ENCODE measurements around the gene NINJ2.
A peak's percentile ranks its signal among the peaks of the same experiment; 100 is the strongest.
"Not testable (repeated sequence)": the region's sequence is repeated elsewhere in the genome, so short reads cannot be mapped to it uniquely, and the experiment has no call there.

Gene NINJ2

GRCh38 chr12:581746-582145 lies 81.5 kb downstream of the NINJ2 start:
- DNase-seq: no peak

- no peak for DNase-seq
Observed at GRCh38 chr12:581321-581720, 81.9 kb downstream of the NINJ2 start.

GRCh38 chr12:580813-581212 lies 82.4 kb downstream of the NINJ2 start:
- DNase-seq: no peak

DNA sequence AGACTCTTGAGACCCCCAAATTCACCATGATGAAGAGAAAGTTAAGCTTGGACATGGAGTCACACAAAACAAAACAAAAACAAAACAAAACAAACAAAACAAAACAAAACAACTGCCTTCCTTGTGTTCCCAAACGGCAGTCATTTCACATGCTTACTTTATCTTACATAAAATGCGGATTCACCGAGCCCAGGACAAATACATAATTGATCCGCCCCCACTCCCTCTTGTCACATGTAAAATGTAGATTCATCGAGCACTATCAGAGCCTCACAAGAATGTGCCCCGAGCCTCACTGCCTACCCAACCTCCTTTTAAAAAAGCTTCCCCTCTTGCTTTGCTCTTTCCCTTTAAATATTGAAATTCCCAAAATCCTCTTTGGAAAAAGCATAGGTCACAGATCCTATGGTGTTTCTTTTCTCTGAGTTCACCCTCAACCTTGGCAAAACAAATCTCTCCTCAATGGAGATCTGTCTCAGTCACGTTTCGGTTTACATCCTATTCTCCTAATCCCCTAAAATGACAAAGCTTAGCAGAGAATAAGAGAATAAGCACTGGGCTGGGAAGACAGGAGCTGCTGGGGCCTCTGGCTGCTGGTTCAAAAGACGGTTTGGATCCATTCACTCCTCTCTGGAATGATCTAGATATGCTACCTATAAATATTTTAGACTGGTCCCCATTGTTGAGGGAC lies 83.7 kb downstream of the NINJ2 start:
- DNase-seq: no peak

GRCh38 chr12:578748-579419 lies 84.4 kb downstream of the NINJ2 start:
- DNase-seq: no peak

- DNase-seq: not testable (repeated sequence)
Observed at GRCh38 chr12:577994-578747, 85.1 kb downstream of the NINJ2 start.

DNA sequence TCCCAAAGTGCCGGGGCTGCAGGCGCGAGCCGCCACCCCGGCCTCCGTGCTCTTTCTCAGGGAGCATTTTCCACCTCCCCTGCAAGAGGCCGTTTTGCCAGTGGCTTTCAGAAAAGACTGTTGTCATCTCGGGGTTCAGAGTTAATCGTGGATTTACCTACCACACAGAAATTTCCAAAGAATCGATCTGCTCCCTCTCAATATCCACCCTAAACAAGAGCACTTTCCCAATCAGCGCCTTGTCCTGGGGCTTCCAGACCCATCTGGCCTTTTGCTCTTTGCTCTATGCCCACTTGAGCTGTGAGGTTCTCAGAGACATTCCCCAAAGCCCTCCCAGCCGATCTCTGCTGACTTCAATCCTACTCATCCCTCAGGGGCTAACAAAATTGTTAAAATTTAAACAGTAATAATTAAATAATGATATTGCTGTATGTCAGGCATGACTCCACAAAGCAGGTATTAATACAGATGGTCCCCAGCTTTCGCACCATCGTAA lies 86.6 kb downstream of the NINJ2 start:
- DNase-seq: no peak

DNA sequence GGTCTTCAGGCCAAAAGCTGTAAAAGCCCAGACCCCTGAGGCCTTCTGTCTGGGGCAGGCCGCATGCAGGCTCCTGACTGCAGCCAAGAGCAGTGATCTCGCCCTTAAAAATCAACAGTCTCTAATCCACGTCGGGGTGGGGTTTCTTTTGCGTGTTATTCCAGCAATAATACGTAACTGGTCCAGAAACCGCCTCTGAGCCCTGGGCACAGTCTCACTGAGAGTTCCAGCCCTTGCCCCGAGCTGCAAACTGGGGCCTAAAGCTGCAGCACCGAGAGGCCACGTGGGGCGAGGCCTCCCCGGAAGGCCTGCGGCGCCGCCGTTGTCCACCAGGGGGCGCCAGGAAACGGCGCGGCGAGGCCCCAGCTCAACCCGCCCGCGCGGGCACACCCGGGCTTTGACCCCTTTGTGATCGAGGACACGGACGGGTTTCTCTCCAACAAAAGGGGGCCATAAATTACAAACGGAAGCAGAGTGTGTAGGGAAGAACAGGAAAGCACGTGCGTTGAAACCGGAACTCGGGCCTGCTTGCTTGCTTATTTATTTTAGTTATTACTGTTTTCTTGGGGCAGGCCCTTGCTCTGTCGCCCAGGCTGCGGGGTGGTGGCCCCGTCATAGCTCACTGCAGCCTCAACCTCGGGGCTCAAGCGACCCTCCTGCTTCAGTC lies 87.2 kb downstream of the NINJ2 start:
- peak; percentile 75 for DNase-seq

DNA sequence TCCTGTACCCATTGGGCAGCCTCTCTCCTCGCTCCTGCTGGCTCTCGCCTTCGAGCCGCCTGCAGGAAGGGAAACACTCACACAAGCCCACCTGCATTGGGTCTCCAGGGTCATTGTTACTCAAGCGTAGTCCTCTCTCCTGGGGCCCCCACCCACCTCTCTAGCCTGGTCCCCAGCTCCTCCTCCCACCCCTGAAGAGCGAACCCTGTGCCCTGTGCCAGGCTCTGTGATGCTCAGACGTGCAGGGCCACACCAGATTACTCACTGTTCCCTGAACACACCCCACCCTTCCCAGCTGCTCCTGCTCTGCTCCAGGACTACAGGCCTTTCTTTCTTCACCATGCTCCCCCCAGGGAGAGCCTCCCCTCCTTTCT lies 88.1 kb downstream of the NINJ2 start:
- DNase-seq: no peak

DNA sequence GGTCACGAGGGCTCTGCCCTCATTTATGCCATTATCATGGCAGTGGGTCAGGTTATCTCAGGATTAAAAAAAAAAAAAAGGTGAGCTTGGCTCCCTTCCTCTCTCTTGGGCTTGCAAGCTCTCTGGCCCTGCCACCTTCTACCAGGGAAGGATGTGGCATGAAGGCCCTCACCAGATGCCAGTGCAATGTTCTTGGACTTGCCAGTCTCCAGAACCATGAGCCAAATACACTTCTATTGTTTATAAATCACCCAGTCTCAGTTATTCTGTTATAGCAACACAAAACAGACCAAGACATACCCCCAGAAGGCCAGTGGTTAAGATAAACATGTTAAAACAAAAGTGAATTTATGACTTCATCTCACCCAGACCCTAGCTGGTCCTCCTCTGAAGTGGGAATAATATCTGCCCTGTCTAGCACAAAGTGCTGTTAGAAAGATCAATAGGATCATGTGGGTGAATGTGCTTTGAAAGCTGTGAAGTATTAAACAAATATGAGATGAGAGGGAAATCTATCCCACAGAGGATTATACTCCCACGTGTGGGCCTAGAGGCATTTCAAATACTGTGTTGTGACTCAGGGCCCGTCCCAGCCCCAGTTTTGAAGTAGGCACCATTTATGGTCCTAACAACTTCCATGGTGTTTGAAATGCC lies 88.6 kb downstream of the NINJ2 start:
- DNase-seq: no peak

DNA sequence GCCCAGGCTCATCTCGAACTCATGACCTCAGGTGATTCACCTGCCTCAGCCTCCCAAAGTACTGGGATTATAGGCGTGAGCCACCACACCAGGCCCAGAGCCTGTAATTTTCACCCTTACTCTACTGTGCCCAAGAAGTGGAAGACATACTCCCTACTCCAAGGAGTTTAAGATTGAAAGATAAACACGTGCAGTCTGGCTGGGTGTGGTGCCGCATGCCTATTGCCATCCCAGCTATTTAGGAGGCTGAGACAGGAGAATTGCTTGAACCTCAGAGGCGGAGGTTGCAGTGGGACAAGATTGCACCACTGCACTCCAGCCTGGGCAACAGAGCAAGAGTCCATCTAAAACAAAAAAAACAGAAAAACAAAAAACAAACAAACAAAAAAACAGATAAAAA lies 90.0 kb downstream of the NINJ2 start:
- DNase-seq: no peak

- DNase-seq: no peak
Observed at GRCh38 chr12:572532-572899, 90.7 kb downstream of the NINJ2 start.

GRCh38 chr12:571795-572531 lies 91.3 kb downstream of the NINJ2 start:
- DNase-seq: no peak

DNA sequence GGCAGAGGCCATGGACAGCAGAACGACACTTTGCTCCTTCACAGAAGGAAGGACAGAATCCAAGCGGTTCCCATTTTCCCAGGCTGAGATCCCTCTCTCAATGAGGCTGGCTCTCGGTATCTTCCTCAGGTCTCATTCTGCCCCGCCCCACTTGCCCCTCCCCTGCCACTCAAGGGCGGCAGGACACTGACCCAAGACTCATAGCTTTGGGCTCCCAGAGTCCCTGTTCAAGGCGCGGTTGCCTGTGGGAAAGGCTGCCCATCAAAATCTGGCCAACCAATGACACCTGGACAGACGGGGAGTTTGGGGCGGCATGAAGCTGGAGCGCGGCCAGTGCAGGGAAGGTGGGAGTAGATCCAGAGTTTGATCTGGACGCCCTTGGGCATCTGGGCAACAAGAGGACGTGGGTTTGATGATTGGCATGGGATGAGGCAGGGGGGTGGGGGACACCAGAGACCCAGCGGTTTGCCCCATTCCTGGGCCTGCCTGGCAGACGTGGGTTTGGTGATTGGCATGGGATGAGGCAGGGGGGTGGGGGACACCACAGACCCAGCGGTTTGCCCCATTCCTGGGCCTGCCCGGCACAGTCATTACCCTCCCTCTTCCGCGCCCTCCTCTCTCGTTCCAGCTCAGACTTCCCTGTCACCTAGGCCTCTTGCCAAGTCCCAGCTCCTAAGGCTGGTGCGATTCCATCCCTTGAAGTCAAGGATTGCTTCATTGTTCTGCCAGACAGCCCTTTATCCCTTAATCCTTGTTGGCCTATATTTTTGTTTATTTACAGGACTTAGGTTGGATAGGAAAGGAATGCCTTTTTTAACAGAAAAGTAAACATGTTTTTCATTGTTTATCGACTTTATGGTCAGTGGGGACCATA lies 92.1 kb downstream of the NINJ2 start:
- DNase-seq: no peak

DNA sequence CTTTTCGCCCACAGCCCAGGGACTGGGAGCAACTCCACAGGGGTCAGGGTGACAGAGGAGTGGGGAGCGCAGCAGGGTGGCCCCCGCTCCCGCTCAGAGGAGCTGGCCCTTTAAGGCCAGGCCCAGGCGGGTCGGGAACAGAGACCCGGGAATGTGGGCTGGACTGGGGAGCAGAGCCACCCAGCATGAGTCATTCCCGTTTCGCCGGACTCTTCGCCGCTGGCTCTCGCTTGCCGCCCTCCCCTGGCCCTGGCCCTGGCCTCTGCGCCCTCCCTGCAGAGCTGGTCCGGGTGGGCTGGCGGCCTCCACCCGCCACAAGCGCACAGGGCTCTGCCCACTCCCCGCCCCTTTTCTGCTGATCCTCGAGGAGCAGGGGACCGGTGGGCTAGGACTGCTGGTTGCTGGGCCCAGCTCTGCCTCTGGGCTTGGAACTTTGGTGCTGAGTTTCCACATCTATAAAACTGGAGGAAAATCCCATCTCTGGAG lies 92.8 kb downstream of the NINJ2 start:
- no peak for DNase-seq

DNA sequence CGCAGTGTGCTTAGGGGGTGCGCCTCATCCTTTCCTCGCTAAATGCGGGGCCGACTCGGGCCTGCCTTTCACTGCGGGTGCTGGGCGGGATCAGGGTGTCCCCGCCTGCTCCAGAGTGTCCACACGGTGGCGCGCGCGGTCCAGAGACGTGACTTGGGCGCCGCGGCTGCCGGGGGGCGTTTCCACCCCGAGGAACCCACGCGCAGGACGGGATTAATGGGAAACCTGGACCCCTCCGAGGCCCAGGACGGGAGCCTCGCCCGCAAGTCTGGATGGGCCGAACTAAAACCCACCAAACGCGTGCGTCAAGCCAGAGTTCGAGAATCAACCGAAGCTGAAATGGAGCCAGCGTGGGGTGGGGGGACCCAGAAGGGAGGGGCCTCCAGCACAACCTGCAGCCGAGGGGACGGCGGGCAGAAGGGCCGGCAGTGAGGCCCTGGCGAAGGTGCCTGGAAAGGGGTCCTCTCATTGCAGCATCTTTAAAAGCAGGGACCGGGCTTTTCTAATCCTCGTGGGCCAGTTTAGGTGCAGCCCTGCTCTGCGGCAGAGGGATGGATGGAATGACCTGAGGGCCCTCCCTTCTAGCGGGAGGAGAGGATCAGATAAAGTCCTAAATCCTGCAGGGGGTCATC lies 93.3 kb downstream of the NINJ2 start:
- DNase-seq: peak; percentile 81

DNA sequence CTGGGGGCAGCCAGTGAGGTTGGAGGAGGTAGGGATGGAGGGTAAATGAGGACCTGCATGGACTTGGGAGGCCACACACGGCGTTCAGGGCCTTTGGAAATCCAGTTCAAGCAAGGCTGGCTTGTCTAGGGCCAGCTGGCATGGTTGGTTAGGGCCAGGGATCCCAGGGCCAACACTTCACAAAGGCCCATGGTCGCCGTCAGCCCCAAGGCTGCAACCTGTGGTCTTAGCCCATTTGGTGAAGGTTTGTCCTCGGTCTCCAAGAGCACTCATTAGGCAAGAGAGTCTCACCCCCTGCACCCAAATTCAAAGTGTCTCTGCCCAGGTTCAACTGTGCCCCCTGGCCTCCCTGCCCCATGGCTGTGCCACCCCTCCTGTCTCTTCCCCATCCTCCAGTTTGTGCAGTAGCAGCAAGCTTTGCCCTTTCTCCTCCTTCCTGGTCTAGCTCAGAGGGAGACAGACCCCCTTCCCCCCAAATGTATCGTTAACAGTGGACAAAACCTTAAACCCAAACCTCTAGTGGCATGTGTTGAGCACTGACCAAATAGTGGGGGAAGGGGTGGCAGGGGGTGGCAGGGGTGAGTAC lies 94.1 kb downstream of the NINJ2 start:
- no peak for DNase-seq

DNA sequence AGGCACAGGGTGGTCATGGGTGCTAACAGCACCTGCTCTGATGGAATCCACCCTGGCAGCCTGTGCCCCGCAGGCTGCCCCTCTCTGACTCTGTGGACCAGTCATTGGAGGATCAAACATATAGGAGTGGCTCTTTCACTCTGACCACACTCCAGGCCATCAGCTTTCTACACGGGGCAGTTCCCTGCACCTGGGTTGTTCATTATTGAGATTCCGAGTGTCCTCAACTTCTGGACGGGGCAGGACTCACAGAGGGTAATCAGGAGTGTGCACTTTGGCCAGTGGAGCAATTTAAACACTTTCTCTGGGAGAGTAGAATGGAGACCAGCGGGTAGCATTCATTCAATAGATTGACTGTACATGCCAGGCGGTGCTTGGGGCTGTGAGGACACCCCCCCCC lies 94.8 kb downstream of the NINJ2 start:
- no peak for DNase-seq

- no peak for DNase-seq
Observed at GRCh38 chr12:565589-566105, 97.6 kb downstream of the NINJ2 start.

DNA sequence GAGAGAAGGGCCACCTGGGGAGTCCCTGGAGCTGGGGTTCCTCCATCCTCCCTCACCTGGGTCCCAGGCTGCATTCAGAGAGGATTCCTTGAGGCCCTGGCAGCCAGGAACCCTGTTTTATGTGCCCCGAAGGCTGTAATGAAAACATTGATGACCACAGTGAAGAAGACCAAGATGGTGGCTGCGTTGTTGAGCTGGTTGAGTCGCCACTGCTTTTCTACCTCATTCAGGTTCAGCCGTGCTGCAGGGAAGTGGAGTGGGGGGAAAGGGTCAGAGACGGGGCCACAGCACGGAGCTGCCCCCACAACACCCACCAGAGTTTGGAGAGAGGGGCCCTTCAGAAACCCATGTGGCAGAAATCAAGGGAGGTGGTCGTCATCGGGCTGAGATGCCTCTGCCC lies 98.1 kb downstream of the NINJ2 start:
- no peak for DNase-seq

All from CD4-positive, alpha-beta T cell treated with Interleukin-15 for 1 hour (primary cell).